GM19035 (cell line): ENCODE results near the gene VSTM4.
A peak's percentile ranks its signal among the peaks of the same experiment; 100 is the strongest.

Experiments used
- ATAC-seq: cut with Tn5 transposase; IDR thresholded peaks from one replicate; pipeline ENCODE4 v1.9.1; 2021; ENCODE audit not compliant: unreplicated experiment

VSTM4 gene

DNA sequence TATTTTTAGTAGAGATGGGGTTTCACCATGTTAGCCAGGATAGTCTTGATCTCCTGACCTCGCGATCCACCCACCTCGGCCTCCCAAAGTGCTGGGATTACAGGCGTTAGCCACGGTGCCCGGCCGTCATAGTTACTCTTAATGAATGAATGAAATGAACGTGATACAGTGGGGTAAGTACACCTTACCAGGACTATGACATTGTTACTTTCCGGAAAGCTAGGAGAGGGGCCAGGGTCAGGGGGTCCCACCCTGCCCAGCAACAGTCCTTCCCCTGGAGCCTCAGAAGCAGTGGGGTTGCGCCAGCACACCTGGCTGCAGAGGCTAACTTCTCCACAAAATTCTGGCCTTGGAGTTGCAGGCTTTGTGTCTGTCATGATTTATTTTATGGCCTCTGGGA lies 21.4 kb downstream of the VSTM4 start:
- no peak for ATAC-seq

- no peak for ATAC-seq
Measured at GRCh38 chr10:49092477-49092876, 22.8 kb downstream of the VSTM4 start.

- no peak for ATAC-seq
Measured at GRCh38 chr10:49091450-49092210, 23.7 kb downstream of the VSTM4 start.

DNA sequence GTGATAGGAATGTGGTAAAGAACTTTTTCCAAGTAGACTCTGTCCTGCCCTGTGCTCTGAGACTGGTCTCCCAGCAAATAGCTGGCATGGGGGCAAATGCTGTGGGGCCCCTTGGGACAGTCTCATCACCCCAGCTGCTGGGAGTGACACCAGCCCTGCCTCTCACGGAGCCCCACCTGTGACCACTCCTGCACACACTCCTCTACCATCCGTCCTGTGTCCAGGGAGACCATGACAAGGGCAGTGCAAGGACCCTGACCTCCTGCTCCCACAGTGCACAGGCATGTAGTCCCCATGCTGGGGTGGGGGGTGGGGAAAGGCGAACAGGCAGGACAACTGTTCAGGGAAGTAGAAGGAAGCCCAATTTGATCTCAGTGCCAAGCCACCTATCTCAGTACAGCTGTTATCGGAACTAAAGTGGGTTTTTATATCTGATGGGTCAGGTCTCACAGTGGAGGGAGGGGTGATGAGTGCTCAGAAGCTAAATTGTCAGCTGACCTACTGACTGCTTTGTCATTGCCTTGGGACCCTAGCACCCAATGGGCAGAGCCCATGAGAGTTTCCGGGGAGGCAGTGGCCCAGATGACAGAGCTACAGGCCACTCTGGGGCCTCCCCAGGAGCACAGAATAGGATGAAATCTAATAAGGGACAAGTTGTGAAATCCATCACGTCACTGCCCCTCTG lies 24.5 kb downstream of the VSTM4 start:
- no peak for ATAC-seq

- ATAC-seq, result no peak
Measured at GRCh38 chr10:49090189-49090575, 25.1 kb downstream of the VSTM4 start.

DNA sequence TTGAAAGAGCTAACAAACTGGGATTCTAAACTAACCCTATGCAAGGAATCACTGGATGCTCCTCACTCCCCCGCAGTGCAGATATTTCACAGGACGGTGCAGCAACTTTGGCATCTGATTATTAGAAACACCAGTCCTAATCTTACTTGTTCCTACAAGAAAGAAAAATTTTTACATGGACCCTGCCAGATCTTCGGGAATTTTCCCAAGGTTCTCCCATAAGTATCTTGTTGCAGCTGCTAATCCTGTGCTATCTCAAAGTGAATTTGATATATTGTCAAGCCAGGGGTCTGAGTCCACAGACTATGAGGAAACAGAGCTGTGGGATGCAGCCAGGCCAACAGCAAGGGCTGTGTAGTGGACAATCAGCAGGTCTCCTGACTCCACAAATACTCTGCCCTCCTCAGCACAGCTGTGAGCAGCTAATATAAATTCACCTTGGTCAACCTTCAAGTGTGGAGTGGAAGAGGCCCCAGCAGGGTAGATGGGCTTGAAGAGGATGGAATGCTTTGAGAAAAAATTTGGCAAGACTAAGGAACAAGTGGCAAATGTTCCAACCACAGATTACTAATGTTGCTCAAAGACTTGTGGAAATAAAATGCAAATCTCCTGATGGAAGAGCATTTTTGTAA lies 25.6 kb downstream of the VSTM4 start:
- no peak for ATAC-seq

GRCh38 chr10:49089152-49089551 lies 26.2 kb downstream of the VSTM4 start:
- no peak for ATAC-seq

GRCh38 chr10:49086889-49087288 lies 28.4 kb downstream of the VSTM4 start:
- no peak for ATAC-seq

GRCh38 chr10:49083261-49083660 lies 32.1 kb downstream of the VSTM4 start:
- no peak for ATAC-seq

- ATAC-seq, result no peak
Measured at GRCh38 chr10:49082766-49083165, 32.6 kb downstream of the VSTM4 start.

DNA sequence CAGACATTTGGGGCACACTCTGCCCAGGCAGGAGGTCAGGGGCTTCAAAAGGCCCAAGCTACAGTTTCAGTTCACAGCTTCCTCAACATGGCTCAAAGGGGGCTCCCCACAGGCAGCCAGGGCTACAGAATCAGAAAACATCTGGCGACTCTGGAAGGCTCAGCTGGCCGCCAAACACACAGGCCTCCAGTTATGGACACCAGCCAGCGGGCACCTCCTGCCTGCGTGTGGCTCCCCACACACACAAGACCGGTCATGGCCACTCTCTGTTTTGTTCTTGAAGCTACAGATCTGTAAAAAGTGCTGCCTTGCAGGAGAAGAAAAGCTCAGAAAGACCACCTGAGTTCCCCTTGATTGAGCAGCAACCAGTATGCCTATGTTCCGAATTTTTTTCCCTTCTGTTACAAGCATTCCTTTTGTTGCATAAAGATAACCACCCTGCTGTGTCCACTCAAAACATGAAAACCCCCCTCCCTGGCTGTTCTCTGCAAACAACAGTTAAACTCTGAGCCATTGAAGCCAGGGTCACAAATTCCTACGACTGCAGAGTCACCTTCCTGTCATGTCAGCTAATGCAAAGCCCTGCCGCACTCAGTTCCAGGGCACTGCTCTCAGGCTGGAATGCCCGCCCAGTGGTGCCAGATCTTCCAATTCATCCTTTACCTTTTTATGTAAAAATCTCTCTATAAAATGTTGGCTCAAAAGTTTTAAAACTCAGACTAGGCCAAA lies 33.6 kb downstream of the VSTM4 start:
- no peak for ATAC-seq

DNA sequence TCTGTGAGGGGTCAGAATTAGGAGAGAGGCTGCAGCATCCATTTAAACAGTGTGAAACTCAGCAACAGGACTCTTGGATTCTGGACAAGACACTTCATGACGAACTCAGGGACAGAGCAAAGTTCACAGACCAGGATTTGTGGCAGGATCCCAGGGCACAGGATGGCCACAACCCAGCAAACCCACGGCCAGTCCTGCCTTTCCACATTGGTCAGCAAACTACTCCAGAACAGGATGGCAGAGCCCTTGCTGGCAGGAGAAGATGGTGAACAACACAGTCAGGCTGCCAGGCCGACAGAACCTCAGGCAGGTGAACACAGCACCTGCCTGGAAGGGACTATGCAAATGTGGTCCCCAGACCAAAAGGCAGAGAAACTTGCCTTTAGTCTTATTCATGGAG lies 34.4 kb downstream of the VSTM4 start:
- no peak for ATAC-seq

DNA sequence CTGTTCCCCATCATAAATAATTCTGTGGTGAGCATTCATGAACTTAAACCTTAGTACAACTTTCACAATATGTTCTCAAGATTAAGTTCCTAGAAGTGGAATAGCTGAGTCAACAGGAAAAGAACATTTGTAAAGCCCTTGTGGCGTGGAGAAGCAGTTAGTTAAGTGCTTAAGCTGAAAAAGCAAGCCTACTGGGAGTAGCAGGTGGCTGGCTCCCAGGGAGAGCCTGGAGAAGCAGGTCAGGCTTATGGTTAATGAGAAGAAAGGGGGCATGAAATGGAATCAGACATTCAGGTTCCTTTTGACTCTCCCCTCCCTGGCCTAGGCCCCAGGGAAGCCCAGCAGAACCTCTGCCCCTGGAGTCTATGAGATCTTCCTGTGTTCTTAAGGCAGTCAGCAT lies 35.3 kb downstream of the VSTM4 start:
- no peak for ATAC-seq

DNA sequence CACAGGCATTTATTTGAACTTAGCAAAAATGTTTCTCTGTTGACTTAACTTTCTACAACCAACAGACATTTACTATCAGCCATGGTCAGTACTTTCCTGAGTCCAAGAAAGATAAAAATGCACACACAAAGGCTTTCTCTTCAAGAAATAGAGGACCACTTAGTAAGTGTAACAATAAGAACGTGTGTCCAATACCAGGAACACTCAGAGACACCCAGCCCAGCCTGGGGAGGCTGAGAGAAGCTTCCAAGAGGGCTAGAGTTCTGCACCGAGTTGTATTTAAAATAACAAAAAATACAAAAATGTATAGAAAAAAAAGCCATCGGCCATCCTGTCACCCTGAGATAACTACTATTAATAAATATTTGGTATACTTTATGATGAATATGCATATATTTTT lies 35.8 kb downstream of the VSTM4 start:
- no peak for ATAC-seq

- no peak for ATAC-seq
Measured at GRCh38 chr10:49079072-49079471, 36.2 kb downstream of the VSTM4 start.

DNA sequence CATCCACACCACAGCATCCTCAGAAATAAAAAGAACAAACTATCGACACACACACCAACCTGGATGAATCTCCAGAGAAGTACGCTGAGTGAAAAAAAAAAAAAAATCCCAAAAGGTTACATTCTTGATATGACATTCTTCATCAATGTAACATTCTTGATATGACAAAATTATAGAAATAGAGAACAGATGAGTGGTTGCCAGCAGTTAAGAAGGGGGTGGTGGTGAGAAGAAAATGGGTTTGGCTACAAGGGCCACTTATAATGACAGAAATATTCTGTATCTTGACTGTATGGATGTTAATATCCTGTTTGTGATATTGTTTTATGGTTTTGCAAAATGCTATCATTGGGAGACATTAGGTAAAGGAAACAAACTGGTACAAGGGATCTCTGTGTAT lies 36.9 kb downstream of the VSTM4 start:
- ATAC-seq, result no peak

- ATAC-seq, result peak; percentile 52
Measured at GRCh38 chr10:49076741-49077521, 38.4 kb downstream of the VSTM4 start.

GRCh38 chr10:49076319-49076718 lies 39.0 kb downstream of the VSTM4 start:
- no peak for ATAC-seq

- no peak for ATAC-seq
Measured at GRCh38 chr10:49075743-49076142, 39.6 kb downstream of the VSTM4 start.

DNA sequence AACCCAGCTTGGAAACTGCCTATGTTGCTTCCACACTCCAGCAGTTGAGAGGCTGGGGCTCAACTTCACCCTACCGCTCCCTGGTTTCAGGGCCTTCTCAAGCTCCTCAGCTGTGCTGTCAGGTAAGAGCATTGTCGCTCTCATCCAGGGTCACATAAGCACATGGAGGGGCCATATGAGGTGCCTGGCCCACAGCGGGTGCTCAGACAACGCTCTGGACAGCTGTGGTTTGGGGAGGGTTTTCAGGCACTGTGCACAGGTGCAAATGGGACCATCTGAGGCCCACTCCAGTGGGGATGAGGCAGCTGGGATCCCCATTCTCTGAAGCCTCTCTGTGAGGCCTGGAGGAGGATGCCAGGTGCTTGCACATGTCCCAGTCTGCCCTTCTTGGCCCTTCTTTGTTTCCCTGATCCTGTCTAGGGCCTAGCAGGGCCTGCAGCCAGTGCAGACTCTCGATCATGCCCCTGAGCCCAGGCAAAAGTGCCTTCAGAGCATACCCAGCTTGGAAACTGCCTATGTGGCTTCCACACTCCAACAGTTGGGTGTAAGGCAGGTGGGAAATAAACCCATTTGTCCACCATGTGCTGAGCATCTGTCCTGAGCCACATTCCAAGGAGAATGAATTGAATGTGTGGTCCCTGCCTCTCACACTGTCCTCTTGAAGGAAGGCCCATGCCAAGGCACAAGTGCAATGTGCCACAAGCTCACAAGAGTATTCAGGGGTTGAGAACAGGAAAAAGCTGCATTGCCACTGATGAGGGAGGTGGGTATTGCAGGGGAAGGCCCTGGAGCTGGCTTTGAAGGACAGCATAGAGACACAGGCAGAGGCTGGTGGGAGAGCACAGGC lies 40.3 kb downstream of the VSTM4 start:
- no peak for ATAC-seq
